Heart left ventricle (tissue), 13 donors: ENCODE data around the gene HIC1.

Experiments used
- POLR2A ChIP-seq, 2 donors: fragments of 450-650 bp; IDR thresholded peaks; one replicate each; pipeline ENCODE4 v1.6.1; 2017; ENCODE audit warnings: antibody characterized with exemption in 2 of 2, mild to moderate bottlenecking in 2 of 2, moderate library complexity in 2 of 2
- TF ChIP-seq, protein P1 (sequence below), 12 donors: fragments of 200-600 bp; sonication (generic) in 4 of 12; IDR thresholded peaks; one replicate each; pipeline versions ENCODE4 v1.5.0 to v1.8.0; 2018 to 2022; ENCODE audit warnings: antibody characterized with exemption in 12 of 12, mild to moderate bottlenecking in 5 of 12
- donor health status: ischemic (EF 13 %, LVEDD 7.1; RV severe dilation, severe dysfunction).
- donor health status: DM: no; HTN: yes; CAD: no.
- donor health status: DM: no; HTN: no; CAD: no.
- donor health status: ischemic (EF 25% LVEDD 6.9; RV normal size, moderate dysfunction).
- donor health status: ischemic (EF 25% LVEDD 5.7; RV mildly dilated, moderate dysfunction).
- donor health status: ischemic (EF 35%, LVEDD 5.7; RV mildly dilated, moderate dysfunction).
- donor health status: nonischemic (EF 11% LVEDD 7.7; RV severe dilation, severe dysfunction).
- donor health status: DM: yes; HTN: yes; CAD: no.
- donor health status: PGD.
- donor health status: ischemic (EF 29% LVEDD 5.4; RV normal size, mild dysfunction).
- donor health status: nonischemic (EF 23%, LVEDD 6.1; RV moderate dilation, normal function).

- TF ChIP-seq, protein P1, sequence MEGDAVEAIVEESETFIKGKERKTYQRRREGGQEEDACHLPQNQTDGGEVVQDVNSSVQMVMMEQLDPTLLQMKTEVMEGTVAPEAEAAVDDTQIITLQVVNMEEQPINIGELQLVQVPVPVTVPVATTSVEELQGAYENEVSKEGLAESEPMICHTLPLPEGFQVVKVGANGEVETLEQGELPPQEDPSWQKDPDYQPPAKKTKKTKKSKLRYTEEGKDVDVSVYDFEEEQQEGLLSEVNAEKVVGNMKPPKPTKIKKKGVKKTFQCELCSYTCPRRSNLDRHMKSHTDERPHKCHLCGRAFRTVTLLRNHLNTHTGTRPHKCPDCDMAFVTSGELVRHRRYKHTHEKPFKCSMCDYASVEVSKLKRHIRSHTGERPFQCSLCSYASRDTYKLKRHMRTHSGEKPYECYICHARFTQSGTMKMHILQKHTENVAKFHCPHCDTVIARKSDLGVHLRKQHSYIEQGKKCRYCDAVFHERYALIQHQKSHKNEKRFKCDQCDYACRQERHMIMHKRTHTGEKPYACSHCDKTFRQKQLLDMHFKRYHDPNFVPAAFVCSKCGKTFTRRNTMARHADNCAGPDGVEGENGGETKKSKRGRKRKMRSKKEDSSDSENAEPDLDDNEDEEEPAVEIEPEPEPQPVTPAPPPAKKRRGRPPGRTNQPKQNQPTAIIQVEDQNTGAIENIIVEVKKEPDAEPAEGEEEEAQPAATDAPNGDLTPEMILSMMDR (IDR thresholded peaks at IDR 0.05): no peak
- TF ChIP-seq POLR2A (IDR thresholded peaks at IDR 0.05): no peak
Measured at GRCh38 chr17:2044263-2044894, 10.5 kb upstream of the HIC1 start.
